Dermis microvascular lymphatic vessel endothelial cell (primary cell): ENCODE results near the gene PPP3R2. TPM values are rescaled to one million over a fixed set of nuclear protein-coding genes. Genes with fewer than 3 reads are reported as not detected.

Experiments used
- total RNA-seq: library from RNA; depleted of rRNA; stranded (reverse); fragments of >200 nt; gene quantifications from 2 replicates; pipeline ENCODE4 v1.2.1, GENCODE V29; 2014

The PPP3R2 gene
- total RNA-seq, 1 donor from 2014 or later, result not detected

Other genes with a start within 250 kb of the PPP3R2 start
- gene BAAT, start 210.0 kb downstream of the PPP3R2 start, total RNA-seq, result under 0.01 TPM in 1 of 2 replicates, not detected in the other
- gene MRPL50, start 196.4 kb downstream of the PPP3R2 start, total RNA-seq, result 12.4 and 14.1 TPM in 2 replicates
- gene ZNF189, start 196.1 kb downstream of the PPP3R2 start, total RNA-seq, result 21.7 and 23.1 TPM in 2 replicates
- 0.13 and 0.25 TPM in 2 replicates for gene ALDOB, start 159.2 kb downstream of the PPP3R2 start, total RNA-seq
- gene RNF20, start 61.1 kb downstream of the PPP3R2 start, total RNA-seq, result 18.8 and 19.4 TPM in 2 replicates
- gene GRIN3A, start 143.7 kb upstream of the PPP3R2 start, total RNA-seq, result not detected in 2 replicates